Hippocampal formation (tissue), 2 donors: ENCODE results near the gene SRPRB.

ENCODE experiments used
- DNase-seq, 2 donors: peaks; one replicate each; lab custom pipeline; 2025; lab: John Stamatoyannopoulos, UW

SRPRB gene

DNA sequence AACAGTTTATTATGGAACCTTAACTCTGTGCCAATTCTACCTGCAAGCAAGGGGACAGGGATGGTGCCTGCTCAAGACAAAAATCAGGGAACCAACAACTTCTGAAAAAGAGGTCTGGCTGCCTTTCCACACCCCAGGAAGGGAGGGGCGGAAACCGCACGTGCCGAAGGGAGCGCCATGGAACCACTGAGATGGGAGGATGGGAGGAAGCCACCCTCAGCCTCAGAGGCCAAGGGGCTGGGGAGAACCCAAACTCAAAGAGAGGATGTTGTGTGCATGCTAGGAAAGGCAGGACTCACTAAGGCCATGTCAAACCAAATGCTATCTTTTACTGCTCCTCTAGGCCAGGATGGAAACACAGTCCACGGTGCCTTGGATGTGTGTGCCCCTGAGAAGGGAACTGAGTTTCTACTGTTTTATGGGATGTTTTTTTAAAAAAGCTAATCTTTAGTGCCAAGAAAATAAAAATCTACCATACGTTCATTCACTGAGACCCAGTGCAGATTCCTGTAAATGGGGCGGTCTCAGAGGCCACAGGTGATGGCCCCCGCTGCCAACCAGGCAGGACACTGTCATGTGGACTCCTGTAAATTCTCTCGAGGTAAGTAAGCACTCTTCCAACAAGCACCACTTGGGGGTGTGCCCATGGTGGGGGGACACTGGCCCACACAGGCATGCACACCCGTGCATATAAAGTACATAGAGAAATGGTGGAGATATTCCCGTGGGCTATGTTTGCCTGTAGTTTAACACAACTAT is 20.5 kb downstream of the SRPRB start:
- no peak for DNase-seq

DNA sequence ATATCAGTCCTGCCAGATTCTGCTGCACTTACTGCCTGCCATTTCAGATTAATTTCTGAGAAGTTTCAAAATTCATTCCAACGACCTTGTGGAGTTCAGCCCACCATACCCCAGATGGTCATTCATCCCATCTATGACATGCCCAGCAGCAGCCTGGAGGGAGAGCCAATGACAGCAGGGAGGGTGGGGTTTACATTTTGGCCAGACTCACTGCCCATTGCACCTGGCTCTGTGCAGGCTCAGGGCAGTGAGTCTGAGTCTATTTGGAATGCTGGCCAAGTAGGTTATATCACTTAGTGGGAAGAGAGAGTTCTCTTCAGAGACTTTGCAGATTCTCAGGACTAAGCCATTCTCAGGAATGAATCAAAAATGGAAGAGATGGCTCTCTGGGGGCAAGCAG is 21.5 kb downstream of the SRPRB start:
- DNase-seq = no peak

DNA sequence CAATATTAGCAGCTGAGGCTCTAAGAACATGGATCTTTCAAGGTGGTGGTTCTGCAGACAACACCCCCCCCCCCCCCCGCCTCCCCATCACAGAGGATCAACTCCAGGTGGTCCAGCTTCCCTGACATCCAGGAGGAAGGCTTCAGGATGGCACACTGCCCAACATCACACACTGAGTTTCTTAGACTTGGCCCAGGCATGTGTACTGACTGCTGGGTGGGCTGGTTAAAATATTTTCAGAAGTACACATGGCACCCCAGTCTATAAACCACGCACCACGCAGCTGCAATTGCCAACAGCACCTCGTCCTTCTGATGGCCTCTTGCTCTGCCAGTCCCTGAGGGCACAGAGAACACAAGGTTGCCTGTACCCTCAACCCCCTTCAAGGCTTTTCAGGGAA is 22.1 kb downstream of the SRPRB start:
- DNase-seq = no peak

DNA sequence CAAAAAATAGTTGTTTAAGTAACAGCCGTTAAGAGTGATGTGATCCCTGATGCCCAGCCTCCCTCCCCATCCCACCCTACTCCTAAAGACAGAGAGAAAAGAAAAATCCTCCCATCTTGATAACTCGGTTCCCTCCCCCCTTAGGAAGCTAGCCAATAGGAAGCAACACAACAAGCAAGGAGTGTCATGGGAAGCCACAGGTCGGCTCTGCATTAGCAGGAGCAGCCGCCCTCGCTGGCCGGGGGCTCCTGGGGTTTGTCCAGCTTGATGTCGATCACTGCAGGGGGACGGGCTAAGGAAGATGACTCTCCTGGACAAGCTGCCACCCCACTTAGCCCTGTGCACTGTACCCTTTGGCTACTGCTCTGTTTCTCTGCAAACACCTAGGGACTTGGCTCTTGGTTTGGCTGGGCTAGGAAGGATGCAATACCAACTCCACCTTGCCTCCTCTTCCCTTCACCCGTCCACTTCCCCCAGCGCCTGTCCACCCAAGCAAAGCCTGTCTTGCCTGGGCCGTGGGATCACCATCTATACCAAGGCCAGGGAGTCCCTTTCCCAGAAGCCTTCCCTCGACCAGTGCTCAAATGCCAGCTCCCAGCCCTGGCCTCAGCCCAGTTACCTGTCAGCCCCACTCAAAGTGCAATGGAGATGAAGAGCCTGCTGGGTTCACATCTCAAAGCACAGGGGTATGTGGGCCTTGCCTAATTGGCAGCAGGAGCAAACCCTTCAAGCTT is 23.1 kb downstream of the SRPRB start:
- no peak for DNase-seq

DNA sequence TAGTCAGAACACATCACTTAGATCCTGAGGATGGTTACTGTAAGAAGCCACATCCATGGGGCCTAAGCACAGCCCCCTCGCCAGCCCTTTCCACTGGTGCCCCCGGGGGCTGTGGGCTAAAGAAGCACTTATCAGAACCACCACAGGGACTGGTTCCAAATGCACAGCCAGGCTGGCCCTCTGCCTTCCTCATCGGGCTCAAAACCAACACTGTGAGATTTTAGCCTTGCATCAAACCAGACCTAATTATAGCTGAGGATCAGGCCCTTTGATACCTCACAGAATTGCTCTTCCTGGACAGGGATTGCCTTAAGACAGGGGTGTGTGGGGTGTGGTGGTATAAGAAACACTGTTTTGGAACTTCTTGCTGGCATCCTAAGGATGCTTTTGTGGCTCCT is 23.7 kb downstream of the SRPRB start:
- DNase-seq = no peak

DNA sequence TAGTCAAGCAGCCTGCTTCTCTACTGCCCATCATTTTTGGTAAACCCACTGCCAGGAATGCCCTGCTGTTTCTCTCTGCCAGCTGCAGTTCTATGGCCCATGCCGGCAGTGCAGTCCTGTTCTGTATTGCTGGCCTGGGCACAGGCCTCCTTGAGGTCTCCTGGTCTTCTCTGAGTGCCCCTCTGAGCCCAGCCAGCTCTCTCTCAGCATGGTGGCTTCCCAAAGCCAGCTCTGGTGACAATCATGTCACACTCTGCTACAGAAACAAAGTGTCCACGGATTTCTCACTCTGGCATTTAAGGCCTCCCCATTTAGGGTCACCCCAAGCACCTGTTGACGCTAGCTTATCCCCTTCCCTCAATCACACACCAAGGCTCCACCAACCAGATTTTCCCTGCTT is 24.5 kb downstream of the SRPRB start:
- DNase-seq = no peak

DNA sequence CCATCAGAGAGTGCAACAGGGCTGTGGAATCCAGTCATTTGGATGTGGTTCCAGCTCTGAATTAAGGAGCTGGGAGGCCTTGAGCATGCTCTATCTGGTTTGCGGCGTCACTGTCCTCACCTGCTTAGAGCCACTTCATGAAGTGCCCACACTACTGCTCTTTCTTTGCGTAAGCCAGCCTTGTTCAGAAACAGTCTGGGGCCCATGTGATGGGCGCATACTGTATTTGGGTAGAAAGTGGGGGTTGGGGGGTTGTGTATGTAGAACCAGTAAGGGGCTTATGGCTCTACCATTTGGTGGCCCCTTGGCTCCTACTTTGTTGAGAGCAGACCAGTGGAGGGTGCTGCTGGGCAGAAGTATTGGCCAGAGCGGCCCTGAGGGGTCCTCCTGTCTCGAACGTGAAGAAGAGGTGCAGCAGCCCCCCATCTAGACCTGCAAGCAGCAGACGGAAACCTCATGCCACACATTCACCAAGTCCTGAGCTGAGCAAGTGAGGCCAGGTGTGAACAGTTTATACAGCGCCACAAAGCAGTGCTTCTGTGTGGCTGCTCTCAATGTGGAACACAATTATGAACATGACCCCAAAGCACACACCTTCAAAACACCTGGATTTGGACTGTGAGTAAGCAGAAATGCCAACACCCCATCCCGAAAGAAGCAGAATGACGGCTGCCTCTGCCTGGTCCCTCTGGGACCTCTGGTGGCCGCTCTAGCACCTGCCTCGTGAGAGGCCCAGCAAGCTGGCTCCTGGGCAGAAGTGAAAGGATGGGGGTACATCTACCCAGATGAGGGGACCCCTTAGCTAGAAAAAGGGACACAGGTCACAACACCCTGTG is 26.6 kb downstream of the SRPRB start:
- DNase-seq = no peak

DNA sequence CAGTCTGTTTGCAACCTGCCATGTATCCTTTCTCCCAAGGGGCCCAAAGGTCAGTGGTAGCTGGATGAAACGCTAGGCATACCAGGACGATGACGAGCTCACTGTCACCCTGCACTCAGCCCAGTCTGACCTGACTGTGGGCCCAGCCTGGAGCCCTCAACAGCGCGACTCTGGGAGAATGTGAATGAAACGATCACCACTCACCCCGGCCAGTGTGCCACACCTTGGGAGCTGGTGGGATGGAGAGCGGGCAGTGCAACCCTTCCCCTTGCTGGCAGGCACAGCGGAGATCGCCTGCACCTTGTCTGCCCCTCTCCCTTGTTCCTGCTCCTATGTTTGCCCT is 27.2 kb downstream of the SRPRB start:
- no peak for DNase-seq

DNA sequence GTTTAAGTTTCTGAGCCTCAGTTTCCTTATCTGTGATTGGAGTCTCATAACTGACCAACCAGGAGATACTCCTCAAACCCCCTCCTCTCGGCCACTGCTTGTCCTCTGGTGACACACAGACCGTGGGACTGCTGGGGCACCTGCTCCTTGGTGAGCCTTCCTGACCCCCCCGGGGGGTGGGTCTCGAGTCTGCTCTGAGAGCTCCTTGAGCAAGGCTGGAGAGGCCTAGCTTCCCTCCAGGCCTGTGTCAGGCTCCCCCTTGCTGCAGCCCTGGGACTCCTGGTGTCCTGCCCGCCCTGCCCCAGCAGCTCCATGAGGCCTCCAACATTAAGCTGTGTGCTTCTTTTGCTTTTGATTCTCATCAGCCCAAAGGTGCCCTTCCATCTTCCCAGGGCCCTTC is 27.7 kb downstream of the SRPRB start:
- DNase-seq = no peak

DNA sequence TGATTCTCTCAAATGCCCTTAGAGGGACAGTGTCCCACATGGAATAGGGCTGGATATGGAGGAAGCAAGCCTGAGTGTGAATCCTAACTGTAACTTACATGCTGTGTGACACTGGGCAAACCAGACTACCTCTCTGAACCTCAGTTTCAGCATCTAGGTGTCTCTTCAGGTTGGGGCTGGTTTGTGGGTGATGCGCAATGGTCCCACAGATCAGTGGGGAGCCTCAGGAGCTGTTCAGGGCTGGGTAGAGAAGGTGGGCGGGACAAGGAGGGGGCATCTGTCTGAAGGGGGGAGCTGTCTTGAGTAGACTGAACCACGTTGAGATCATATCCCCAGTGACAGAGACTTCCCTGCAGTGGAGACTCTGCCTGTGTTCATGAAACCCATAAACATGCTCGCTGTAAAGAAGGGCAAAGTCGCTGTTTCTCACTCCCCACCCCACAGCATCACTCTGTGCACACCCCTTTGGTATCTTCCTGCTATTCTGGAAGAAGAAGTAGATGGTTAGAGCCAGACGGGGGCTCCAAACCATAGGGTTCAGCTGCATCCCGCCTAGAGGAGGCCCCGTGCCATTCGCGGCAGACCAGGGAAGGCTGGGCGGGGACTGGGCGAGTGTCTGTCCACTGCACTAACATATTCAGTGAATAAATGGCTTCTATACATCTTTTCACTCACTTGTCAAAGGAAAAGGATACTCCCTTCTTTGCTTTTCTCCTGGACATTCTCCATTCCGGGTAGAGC is 28.4 kb downstream of the SRPRB start:
- DNase-seq = no peak

DNA sequence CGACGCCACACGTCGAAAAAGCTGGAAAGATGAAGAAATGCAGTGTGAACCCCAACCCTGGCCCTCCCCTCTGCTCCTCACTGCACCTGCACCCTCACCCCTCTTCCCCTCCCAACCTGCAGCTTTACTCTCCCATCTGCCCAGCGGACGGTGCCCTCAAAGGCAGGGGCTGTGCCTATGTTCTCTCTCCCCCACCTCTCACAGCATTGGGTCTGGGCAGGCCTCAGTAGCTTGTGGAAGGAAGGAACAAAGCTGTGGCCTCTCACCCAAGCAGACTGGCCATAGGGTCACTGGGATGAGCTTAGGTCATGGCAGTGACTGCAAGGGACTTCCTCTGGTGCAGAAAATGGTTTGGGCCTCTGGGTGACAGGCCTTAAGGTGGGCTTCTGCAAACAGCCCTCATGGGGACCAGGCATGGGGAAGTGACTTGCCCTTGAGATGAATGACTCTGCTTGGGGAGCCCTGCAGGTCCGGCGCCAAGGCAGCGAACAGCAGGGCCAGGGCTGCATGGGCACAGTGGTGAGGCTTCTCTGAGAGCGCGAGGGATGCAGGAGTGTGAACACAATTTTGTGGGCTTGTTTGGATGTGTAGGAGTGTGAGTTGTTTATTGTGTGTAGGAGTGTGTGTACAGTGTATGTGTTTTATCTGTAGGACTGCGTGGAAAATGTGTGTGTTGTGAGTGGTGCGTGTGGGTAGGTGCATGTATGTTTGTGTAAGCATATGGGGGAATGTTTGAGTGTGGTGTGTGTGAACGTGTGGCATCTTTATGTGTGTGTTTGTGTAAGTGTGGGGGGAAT is 29.2 kb downstream of the SRPRB start:
- DNase-seq = no peak

DNA sequence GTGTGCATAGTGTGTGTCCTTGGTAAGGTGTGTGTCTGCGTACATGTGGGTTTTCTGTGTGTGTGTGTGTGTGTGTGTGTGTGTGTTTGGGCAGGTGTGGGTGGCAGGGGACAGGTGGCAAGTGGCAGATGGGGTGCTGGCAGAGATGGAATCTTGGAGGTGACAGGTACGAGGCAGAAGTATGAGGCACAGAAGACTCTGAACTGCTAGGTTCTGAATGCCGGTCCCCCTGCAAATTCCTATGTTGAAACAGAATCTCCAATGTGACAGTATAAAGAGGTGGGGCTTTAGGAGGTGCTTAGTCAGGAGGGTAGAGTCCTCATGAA is 29.8 kb downstream of the SRPRB start:
- no peak for DNase-seq

DNA sequence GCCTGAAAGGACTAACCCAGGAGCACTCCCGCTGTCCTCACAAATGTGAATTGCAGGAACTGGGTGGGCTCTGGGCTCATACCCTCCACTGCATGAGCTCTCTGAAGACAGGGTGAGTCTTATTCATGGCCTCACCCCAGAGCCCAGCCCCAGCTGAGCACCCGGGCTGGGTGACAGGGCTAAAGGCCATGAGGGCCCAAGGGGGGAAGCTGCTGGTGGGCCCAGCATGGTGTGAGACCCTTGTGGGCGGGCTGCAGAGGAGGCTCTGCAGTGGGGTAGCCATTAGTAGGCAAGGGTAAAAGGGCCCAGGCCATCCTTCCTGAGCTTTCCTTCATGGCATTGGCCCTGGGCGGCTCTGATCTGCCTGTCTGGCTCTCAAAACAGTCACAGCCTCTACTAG is 30.3 kb downstream of the SRPRB start:
- no peak for DNase-seq

DNA sequence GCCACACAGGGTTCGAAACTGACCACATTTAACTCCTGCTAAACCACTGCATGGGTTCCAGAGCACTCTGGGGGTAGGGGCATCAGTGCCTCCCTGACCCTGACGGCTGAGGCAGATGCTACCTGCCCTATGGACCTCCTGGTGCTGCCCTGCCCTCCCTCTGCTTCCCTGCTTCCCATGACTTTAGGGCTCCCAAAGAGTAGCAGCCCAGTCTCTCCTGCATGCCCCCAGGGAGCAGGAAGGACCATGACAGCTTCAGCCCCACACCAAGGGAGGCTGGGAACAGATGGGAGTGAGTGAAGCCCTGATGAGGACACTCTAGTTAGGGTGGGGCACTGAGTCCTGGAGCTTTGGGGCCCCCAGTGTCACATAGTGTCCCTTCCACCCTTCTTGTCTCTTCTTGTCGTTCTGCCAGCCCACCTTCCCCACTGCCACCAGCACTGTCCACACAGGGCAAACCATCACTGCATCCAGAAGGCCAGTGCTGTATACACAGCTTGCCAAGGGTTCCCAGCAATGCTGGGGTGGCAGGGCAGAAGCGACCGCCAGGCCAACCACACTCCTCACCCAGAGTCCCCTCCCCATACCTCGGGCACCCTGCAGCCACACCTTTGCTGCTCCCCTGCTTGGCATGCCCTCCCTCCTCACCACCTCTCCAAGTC is 31.0 kb downstream of the SRPRB start:
- no peak for DNase-seq

DNA sequence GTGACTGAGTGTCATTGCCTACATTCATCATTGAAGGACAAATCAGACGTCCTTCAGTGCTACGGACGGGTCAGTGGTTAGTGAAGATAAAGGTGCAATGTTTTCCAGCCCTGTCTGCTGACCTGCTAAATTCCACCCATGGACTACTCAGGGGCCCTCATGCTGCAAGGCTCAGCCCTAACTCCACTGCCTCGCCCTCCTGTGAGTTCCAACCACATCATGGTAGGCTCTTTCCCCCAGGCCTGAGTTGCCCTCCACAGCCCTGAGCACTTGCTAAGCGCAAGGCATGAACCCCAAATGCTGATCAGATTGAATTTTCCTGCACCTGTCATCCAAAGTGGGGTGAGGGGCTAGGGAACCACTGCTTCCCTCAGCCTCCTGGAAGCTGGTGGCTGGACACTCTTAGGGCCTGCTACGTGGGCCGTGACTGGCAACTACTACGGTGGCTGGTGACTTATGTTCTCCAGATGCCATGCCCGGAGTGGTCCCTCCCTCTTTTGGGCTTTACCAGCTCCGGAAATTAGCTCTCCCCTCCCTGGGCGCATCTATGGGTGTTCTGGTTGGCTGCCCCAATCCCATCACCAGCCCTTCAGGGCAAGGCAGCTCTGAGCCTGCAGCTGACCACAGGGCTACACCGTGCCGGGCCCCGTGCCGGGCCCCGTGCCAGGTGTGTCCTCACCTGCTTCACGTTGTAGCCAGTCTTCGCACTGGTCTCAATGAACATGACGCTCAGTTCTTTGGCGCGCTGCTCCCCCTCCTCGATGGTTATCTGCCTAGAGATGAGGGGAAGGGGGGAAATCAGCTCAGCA is 32.1 kb downstream of the SRPRB start:
- no peak for DNase-seq

DNA sequence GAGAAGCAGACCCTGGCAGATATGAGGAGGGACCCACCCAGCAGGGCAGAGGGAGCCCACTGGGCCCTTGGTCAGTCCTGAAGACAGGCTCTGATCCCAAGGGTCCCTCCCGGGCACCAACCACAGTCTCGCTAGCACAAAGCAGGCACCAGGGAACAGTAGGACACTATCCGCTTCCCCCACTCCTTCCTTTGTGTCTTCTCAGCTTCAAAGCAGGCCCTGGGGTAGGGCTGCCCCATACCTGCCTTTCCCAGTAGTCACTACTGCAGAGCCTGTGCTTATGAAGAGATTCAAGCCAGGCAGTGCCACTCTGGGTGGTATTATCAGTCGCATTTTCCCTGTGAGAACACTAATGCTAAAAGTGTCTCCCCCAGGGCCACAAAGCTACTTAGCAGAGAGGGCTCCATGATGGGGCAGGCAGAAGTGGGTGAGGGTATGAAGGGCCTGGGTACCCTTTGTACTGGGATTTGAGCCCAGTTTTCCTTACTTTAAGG is 32.7 kb downstream of the SRPRB start:
- no peak for DNase-seq

DNA sequence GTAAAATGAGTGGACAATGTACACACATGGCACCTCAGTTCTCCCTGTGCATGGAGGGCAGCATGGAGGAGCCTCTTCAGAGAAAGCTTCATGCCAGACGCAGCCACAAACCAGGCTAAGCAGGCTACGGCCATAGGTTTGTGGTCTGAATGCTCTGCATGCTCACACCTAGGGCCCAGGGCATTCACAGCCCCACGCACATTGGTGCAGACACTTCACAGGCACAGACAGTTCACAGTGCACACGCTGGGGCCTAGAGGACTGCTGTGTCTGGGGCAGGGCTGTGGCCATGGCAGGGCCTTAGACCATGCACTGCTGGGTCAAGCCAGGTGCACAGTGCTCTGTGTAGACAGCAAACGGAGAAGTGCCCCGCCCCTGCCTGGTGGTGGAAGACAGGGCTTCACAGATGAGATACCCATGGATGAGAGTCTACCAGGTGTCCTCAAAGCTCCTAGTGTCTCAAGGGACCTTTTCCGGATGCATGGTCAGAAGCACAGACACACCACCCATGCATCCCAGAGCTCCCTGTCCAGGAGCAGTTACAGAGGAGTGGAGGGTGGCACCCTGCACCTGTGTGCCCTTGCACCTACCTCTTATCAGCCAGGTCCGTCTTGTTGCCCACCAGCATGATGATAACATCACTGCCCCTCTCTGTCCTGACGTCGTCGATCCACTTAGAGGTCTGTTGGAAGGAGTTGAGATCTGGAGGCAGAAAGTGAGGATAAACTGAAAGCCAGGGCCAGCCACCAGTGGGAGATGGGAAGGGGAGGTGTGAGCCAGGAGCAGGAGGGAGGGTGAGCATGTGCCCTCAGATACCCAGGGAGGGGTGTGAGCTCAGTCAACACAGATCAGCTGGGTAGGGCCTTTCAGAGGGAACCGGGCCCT is 33.5 kb downstream of the SRPRB start:
- no peak for DNase-seq

DNA sequence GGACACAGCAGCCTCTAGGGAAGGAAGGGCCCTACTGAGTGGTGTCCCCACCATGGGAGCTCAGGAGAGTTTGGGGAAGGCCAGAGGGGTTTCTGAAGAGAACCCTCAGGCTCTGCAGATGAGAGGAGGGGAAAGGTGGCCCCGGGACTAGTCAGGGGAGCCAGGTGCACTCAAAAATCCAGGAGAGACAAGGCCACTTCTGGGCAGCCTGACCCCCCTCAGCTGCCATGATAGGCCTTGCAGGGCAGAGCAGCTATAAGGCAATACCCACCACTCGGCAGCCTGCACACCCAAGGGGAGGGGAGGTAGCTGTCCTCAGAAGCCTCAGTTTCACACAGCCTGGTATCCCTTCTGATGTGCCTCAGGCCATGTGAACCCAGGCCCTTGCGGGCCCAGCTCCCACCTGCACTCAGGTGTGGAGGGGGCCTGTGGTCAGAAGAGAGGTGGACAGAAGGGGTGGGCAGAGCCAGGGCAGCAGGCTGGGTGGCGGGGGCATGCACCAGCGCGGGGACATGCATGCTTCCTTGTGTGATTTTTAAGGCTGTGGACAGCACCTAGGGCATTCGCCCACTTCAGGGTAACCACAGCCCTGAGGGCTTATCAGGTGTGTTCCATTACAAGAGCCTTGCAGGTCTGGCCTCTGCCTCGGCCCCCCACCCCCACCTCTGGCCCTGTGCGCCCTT is 34.6 kb downstream of the SRPRB start:
- no peak for DNase-seq
